ENCODE data around the gene ACR. TPM values are rescaled to one million over a fixed set of nuclear protein-coding genes. Genes with fewer than 3 reads are reported as not detected.

The ACR gene
- total RNA-seq, 1 experiment from 2014 or later = 0.21 TPM

GRCh38 chr22:50717709-50718351, 20.2 kb upstream of the ACR start:
- in situ Hi-C loops (cut with HindIII; ENCODE audit: low pct_unique_long_range_greater_than_20kb, low sequenced_read_pairs) (no loop called here), intact Hi-C loops (cut with micrococcal nuclease; ENCODE audit: unreplicated experiment) (no loop called here)
- Histone ChIP-seq H3K36me3 (ENCODE audit: control insufficient read depth, insufficient read depth, low read length) (no peaks in the 10 kb centered on the region), H3K27me3 (ENCODE audit: control insufficient read depth, insufficient read depth, low read length) (no peaks in the 10 kb centered on the region), H3K4me3 (ENCODE audit: low read depth in 2 of 2, low read length in 2 of 2) (no peak overlapping the region), H3K4me1 (ENCODE audit: control insufficient read depth, insufficient read depth, low read length) (no peaks in the 10 kb centered on the region), H3K9me3 (ENCODE audit: control insufficient read depth, insufficient read depth, low read depth, low read length) (no peaks in the 10 kb centered on the region), H3K27ac (ENCODE audit: low read length) (no peak overlapping the region)
- CTCF ChIA-PET = no interaction called here
- no peak for DNase-seq (ENCODE audit: low read depth, low spot score)
- TF ChIP-seq REST (IDR thresholded peaks at IDR 0.05; ENCODE audit: insufficient read depth in 1 of 2, low read depth in 2 of 2, low read length in 1 of 2) = no peak
- no peak for TF ChIP-seq TCF7L2 (IDR thresholded peaks at IDR 0.05; ENCODE audit: low read depth, low read length)
- no peak for TF ChIP-seq POLR2AphosphoS5 (IDR thresholded peaks at IDR 0.05; ENCODE audit: low read depth, low read length)
- TF ChIP-seq, protein P1, sequence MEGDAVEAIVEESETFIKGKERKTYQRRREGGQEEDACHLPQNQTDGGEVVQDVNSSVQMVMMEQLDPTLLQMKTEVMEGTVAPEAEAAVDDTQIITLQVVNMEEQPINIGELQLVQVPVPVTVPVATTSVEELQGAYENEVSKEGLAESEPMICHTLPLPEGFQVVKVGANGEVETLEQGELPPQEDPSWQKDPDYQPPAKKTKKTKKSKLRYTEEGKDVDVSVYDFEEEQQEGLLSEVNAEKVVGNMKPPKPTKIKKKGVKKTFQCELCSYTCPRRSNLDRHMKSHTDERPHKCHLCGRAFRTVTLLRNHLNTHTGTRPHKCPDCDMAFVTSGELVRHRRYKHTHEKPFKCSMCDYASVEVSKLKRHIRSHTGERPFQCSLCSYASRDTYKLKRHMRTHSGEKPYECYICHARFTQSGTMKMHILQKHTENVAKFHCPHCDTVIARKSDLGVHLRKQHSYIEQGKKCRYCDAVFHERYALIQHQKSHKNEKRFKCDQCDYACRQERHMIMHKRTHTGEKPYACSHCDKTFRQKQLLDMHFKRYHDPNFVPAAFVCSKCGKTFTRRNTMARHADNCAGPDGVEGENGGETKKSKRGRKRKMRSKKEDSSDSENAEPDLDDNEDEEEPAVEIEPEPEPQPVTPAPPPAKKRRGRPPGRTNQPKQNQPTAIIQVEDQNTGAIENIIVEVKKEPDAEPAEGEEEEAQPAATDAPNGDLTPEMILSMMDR (IDR thresholded peaks at IDR 0.05) = no peak
- TF ChIP-seq SIN3A (IDR thresholded peaks at IDR 0.05; ENCODE audit: borderline replicate concordance, insufficient read depth, low read depth, low read length) = no peak
- POLR2A ChIA-PET = no interaction called here
- BruUV-seq (replicated peaks) = no TSS peak
- no peak for ATAC-seq

DNA sequence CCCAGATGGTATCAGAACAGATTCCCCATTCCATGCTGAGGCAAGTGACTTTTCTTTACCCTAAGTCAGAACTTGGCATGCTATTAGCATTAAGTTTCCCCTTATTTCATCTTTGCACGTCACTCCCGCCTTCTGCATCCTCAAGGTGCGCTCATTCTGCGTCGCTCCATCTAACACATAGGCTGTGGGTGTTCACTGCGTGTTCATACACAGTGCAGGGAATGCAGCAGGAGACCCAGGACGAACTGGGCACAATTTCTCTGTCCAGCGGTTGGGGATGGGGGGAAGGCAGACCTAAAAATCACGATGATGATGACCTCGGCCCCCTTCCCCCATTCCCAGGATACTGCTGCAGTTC, 19.7 kb upstream of the ACR start:
- DNase-seq (ENCODE audit: low read depth, low spot score) (no peak), ATAC-seq (no peak)
- Histone ChIP-seq H3K27ac (ENCODE audit: low read length) (no peak overlapping the region), H3K36me3 (ENCODE audit: control insufficient read depth, insufficient read depth, low read length) (no peaks in the 10 kb centered on the region), H3K9me3 (ENCODE audit: control insufficient read depth, insufficient read depth, low read depth, low read length) (no peaks in the 10 kb centered on the region), H3K4me1 (ENCODE audit: control insufficient read depth, insufficient read depth, low read length) (no peaks in the 10 kb centered on the region), H3K4me3 (ENCODE audit: low read depth in 2 of 2, low read length in 2 of 2) (no peak overlapping the region), H3K27me3 (ENCODE audit: control insufficient read depth, insufficient read depth, low read length) (no peaks in the 10 kb centered on the region)
- TF ChIP-seq TCF7L2 (IDR thresholded peaks at IDR 0.05; ENCODE audit: low read depth, low read length) (no peak), REST (IDR thresholded peaks at IDR 0.05; ENCODE audit: insufficient read depth in 1 of 2, low read depth in 2 of 2, low read length in 1 of 2) (no peak), SIN3A (IDR thresholded peaks at IDR 0.05; ENCODE audit: borderline replicate concordance, insufficient read depth, low read depth, low read length) (no peak), POLR2AphosphoS5 (IDR thresholded peaks at IDR 0.05; ENCODE audit: low read depth, low read length) (no peak)
- TF ChIP-seq, protein P1 (IDR thresholded peaks at IDR 0.05) = no peak
- in situ Hi-C loops (cut with HindIII; ENCODE audit: low pct_unique_long_range_greater_than_20kb, low sequenced_read_pairs) (no loop called here), intact Hi-C loops (cut with micrococcal nuclease; ENCODE audit: unreplicated experiment) (no loop called here)
- ChIA-PET CTCF (no interaction called here), POLR2A (no interaction called here)
- no TSS peak for BruUV-seq (replicated peaks)

Data from Panc1 (cell line).